Kidney (tissue), 14 donors: ENCODE measurements around the gene BICD2. TPM values are rescaled to one million over a fixed set of nuclear protein-coding genes. Genes with fewer than 3 reads are reported as not detected.

Experiments used
- DNase-seq, 5 donors: peaks; one replicate each; pipeline ENCODE4 v3.0.0-alpha.2; 2013 to 2020
- FAIRE-seq: peaks from 2 replicates; lab custom pipeline; 2012; peaks lifted over from hg19 to GRCh38; lab: Jason Lieb, UNC
- H3K27ac ChIP-seq, 2 donors: one replicate each; pipeline ENCODE4 v1.7.0; 2013; ENCODE audit warnings: low read depth in 2 of 2, low read length in 2 of 2, inconsistent platforms in 1 of 2
- H3K27me3 ChIP-seq: one replicate; pipeline ENCODE4 v1.7.1; 2013; ENCODE audit warnings: low read length, inconsistent platforms; ENCODE audit not compliant: control insufficient read depth, insufficient read depth
- H3K36me3 ChIP-seq, 3 donors: one replicate each; pipeline versions ENCODE4 v1.7.0 to v1.7.1; 2013; ENCODE audit warnings: low read length in 3 of 3, control low read depth in 1 of 3, inconsistent platforms in 1 of 3; ENCODE audit not compliant: insufficient read depth in 3 of 3, control insufficient read depth in 2 of 3
- H3K4me1 ChIP-seq, 3 donors: one replicate each; pipeline versions ENCODE4 v1.7.0 to v1.7.1; 2013; ENCODE audit warnings: low read length in 3 of 3, inconsistent platforms in 1 of 3, low read depth in 1 of 3; ENCODE audit not compliant: control insufficient read depth in 2 of 3, insufficient read depth in 2 of 3
- H3K4me3 ChIP-seq, 3 donors: one replicate each; pipeline versions ENCODE4 v1.7.0 to v1.8.1; 2013; ENCODE audit warnings: low read length in 3 of 3, control low read depth in 1 of 3, inconsistent platforms in 1 of 3
- H3K9ac ChIP-seq, 3 donors: one replicate each; pipeline versions ENCODE4 v1.7.0 to v1.7.1; 2013; ENCODE audit warnings: low read length in 3 of 3, control low read depth in 1 of 3, inconsistent platforms in 1 of 3
- H3K9me3 ChIP-seq, 3 donors: one replicate each; pipeline versions ENCODE4 v1.7.0 to v1.7.1; 2013; ENCODE audit warnings: low read length in 3 of 3, control low read depth in 1 of 3, inconsistent platforms in 1 of 3; ENCODE audit not compliant: control insufficient read depth in 2 of 3, insufficient read depth in 1 of 3
- CTCF ChIP-seq: IDR thresholded peaks from 3 replicates; pipeline ENCODE4 v1.5.1; 2012; ENCODE audit warnings: mild to moderate bottlenecking, moderate library complexity, borderline replicate concordance; ENCODE audit not compliant: insufficient read depth; ENCODE audit errors: extremely low read depth
- intact Hi-C: fragments of 100-400 bp; cut with DNase I; formaldehyde crosslinking; loops from one replicate; pipeline ENCODE4 v1.11.1; 2022
- polyA plus RNA-seq: library from polyadenylated mRNA; stranded (reverse); fragments of 350-450 nt; fragmentation: Illumina TruSeq; extraction: RNeasy Lipid Tissue Mini Kit (QIAGEN cat#74804); gene quantifications from one replicate; pipeline ENCODE4 v1.2.3, GENCODE V29; 2014; ENCODE audit warnings: low read depth, low replicate concordance; ENCODE audit not compliant: insufficient read depth
- total RNA-seq: library from RNA; stranded (reverse); fragmentation: NEBNext Ultra II Directional; extraction: Animal tissue kit (Norgen Biotek cat#: 25700); gene quantifications from one replicate; pipeline ENCODE4 v1.2.1, GENCODE V29; 2021
- donor health status: control.
- donor health status: control.
- donor health status: control.
- donor health status: control.
- donor health status: control.
- donor health status: DM: yes; HTN: yes; CAD: no.
- donor health status: Normal renal cell carcinoma (clear cell type).

The BICD2 gene
- total and polyA plus RNA-seq, 2 donors from 2014 or later, result 10.0 to 25.2 TPM

- TF ChIP-seq CTCF, result no peak
- peaks cover 0 to 34% (median 16%) of the 10 kb centered on the region in 3 donors for H3K4me1 ChIP-seq
- H3K27me3 ChIP-seq, result no peaks in the 10 kb centered on the region
- no peak overlapping the region for H3K27ac ChIP-seq
- H3K36me3 ChIP-seq, result no peaks in the 10 kb centered on the region
- no peaks in the 10 kb centered on the region for H3K9me3 ChIP-seq
- peak overlapping the region in 1 of 3 donors; percentile 85 for H3K4me3 ChIP-seq
- FAIRE-seq, result no peak
- intact Hi-C loops, result no loop called here
- no peak for DNase-seq
- H3K9ac ChIP-seq, result no peak overlapping the region
Observed at GRCh38 chr9:92762196-92762595, 2.4 kb downstream of the BICD2 start.

- H3K4me1 ChIP-seq, result peaks cover 0 to 34% (median 16%) of the 10 kb centered on the region in 3 donors
Observed at GRCh38 chr9:92761686-92762085, 2.9 kb downstream of the BICD2 start.

GRCh38 chr9:92760494-92760893 is 4.1 kb downstream of the BICD2 start:
- Histone ChIP-seq H3K4me1 (peaks cover 0 to 27% (median 11%) of the 10 kb centered on the region in 3 donors), H3K36me3 (no peaks in the 10 kb centered on the region), H3K9me3 (no peaks in the 10 kb centered on the region), H3K9ac (no peak overlapping the region), H3K27me3 (no peaks in the 10 kb centered on the region), H3K4me3 (no peak overlapping the region), H3K27ac (no peak overlapping the region)
- intact Hi-C loops, result no loop called here
- DNase-seq, result no peak
- FAIRE-seq, result no peak
- TF ChIP-seq CTCF, result no peak

More at GRCh38 chr9:92761686-92762085, 2.9 kb downstream of the BICD2 start:
- Histone ChIP-seq H3K9ac (no peak overlapping the region), H3K4me3 (no peak overlapping the region), H3K27ac (no peak overlapping the region), H3K36me3 (no peaks in the 10 kb centered on the region), H3K27me3 (no peaks in the 10 kb centered on the region), H3K9me3 (no peaks in the 10 kb centered on the region)
- TF ChIP-seq CTCF, result no peak
- no peak for FAIRE-seq
- intact Hi-C loops, result no loop called here
- DNase-seq, result no peak

GRCh38 chr9:92760070-92760469 is 4.6 kb downstream of the BICD2 start:
- no peak for TF ChIP-seq CTCF
- Histone ChIP-seq H3K9me3 (no peaks in the 10 kb centered on the region), H3K4me3 (no peak overlapping the region), H3K27me3 (no peaks in the 10 kb centered on the region), H3K27ac (no peak overlapping the region), H3K36me3 (no peaks in the 10 kb centered on the region), H3K9ac (no peak overlapping the region), H3K4me1 (peaks cover 0 to 27% (median 11%) of the 10 kb centered on the region in 3 donors)
- DNase-seq (peak in 1 of 5 donors; percentile 60), FAIRE-seq (no peak)
- intact Hi-C loops, result no loop called here
